ENCODE results near the gene KLF12. TPM values are rescaled to one million over a fixed set of nuclear protein-coding genes. Genes with fewer than 3 reads are reported as not detected.

Gene KLF12
- total RNA-seq, 1 donor from 2014 or later = 59.9 TPM

GRCh38 chr13:74158571-74159352, 24.6 kb upstream of the KLF12 start:
- H3K36me3 Mint-ChIP-seq (ENCODE audit: unreplicated experiment) = no peaks in the 10 kb centered on the region
- no peak for DNase-seq
- no peak overlapping the region for H3K27ac Mint-ChIP-seq (ENCODE audit: unreplicated experiment)
- H3K27me3 Mint-ChIP-seq (ENCODE audit: unreplicated experiment) = no peaks in the 10 kb centered on the region
- no peak overlapping the region for H3K4me3 Mint-ChIP-seq (ENCODE audit: unreplicated experiment)
- no peaks in the 10 kb centered on the region for H3K4me1 Mint-ChIP-seq (ENCODE audit: low read depth, unreplicated experiment)
- no peaks in the 10 kb centered on the region for H3K9me3 Mint-ChIP-seq (ENCODE audit: unreplicated experiment)
- TF ChIP-seq CTCF (IDR thresholded peaks at IDR 0.05; ENCODE audit: partially characterized antibody, unreplicated experiment) = no peak

GRCh38 chr13:74158028-74158427, 23.8 kb upstream of the KLF12 start:
- Mint-ChIP-seq H3K4me1 (ENCODE audit: low read depth, unreplicated experiment) (no peaks in the 10 kb centered on the region), H3K4me3 (ENCODE audit: unreplicated experiment) (no peak overlapping the region), H3K36me3 (ENCODE audit: unreplicated experiment) (no peaks in the 10 kb centered on the region), H3K27me3 (ENCODE audit: unreplicated experiment) (no peaks in the 10 kb centered on the region), H3K27ac (ENCODE audit: unreplicated experiment) (no peak overlapping the region), H3K9me3 (ENCODE audit: unreplicated experiment) (no peaks in the 10 kb centered on the region)
- TF ChIP-seq CTCF (IDR thresholded peaks at IDR 0.05; ENCODE audit: partially characterized antibody, unreplicated experiment) = no peak
- DNase-seq = no peak

DNA sequence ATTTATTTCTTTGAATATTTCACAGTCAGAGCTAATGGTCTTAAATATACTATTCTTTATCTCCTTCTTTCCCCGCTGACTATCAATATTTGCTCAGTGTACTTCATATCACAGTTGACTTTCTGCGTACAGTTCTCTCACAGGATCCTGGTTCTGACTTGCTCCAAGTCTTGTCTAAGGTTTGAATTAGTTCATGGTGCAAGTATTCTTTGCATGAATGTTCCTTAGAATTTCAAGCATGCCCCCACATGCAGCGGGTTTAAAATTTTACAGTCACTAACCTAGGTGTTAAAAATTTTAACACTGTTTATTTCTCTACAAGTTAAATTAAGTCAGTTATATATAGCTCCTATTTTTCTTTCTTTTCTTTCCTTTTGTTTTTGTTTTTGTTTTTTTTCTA, 20.8 kb upstream of the KLF12 start:
- Mint-ChIP-seq H3K27me3 (ENCODE audit: unreplicated experiment) (no peaks in the 10 kb centered on the region), H3K9me3 (ENCODE audit: unreplicated experiment) (no peaks in the 10 kb centered on the region), H3K4me3 (ENCODE audit: unreplicated experiment) (no peak overlapping the region), H3K36me3 (ENCODE audit: unreplicated experiment) (no peaks in the 10 kb centered on the region), H3K27ac (ENCODE audit: unreplicated experiment) (no peak overlapping the region), H3K4me1 (ENCODE audit: low read depth, unreplicated experiment) (peaks cover under 1% of the 10 kb centered on the region)
- no peak for DNase-seq
- TF ChIP-seq CTCF (IDR thresholded peaks at IDR 0.05; ENCODE audit: partially characterized antibody, unreplicated experiment) = no peak

DNA sequence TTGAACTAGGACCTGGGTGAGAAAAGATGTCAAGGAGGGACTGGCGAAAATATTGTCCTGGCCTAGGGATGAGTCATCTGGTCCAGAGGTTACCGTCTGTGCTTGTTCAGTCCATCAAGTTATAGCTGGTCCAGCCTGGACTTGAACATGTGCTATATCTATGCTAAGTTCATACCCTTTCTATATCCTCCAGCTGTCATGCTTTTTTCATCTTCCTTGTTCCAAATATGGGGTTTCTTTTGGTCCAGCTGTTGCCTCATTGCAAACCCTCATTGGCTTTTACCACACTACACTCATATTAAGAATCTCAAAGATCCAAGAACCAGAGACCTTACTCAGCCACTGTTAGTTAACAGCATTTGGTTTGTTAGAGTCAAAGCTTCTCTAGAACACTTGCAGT, 19.1 kb upstream of the KLF12 start:
- no peaks in the 10 kb centered on the region for H3K36me3 Mint-ChIP-seq (ENCODE audit: unreplicated experiment)
- no peak for TF ChIP-seq CTCF (IDR thresholded peaks at IDR 0.05; ENCODE audit: partially characterized antibody, unreplicated experiment)
- no peak overlapping the region for H3K4me3 Mint-ChIP-seq (ENCODE audit: unreplicated experiment)

DNA sequence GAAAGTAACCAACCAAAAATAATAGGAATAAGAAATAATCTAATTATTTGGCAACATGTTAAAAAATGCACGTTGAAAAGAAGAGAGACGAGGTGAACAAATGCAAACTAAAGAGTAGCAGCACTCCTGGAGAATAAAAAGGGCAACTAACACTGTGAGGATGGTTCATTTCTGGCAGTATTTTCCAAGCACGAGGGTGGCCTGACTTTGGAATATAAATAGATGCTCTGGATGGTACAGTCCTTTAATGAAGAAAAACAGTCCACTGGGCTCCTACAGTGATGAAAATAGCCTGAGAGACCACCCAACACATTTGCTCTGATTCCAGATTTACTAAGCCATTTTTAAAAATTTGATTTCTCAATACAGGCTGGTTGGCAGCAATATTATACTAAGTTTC, 17.7 kb upstream of the KLF12 start:
- Mint-ChIP-seq H3K9me3 (ENCODE audit: unreplicated experiment) (no peaks in the 10 kb centered on the region), H3K36me3 (ENCODE audit: unreplicated experiment) (no peaks in the 10 kb centered on the region)
- DNase-seq = no peak

More for the DNA sequence above, 19.1 kb upstream of the KLF12 start:
- Mint-ChIP-seq H3K27me3 (ENCODE audit: unreplicated experiment) (no peaks in the 10 kb centered on the region), H3K9me3 (ENCODE audit: unreplicated experiment) (no peaks in the 10 kb centered on the region), H3K4me1 (ENCODE audit: low read depth, unreplicated experiment) (peaks cover 7% of the 10 kb centered on the region), H3K27ac (ENCODE audit: unreplicated experiment) (no peak overlapping the region)
- no peak for DNase-seq

More for the DNA sequence above, 17.7 kb upstream of the KLF12 start:
- Mint-ChIP-seq H3K4me3 (ENCODE audit: unreplicated experiment) (no peak overlapping the region), H3K27me3 (ENCODE audit: unreplicated experiment) (peaks cover 1% of the 10 kb centered on the region), H3K27ac (ENCODE audit: unreplicated experiment) (no peak overlapping the region), H3K4me1 (ENCODE audit: low read depth, unreplicated experiment) (peaks cover 7% of the 10 kb centered on the region)
- TF ChIP-seq CTCF (IDR thresholded peaks at IDR 0.05; ENCODE audit: partially characterized antibody, unreplicated experiment) = no peak

Measured in glutamatergic neuron (in vitro differentiated cells).